ENCODE data around the gene MYO5B. TPM values are rescaled to one million over a fixed set of nuclear protein-coding genes. Genes with fewer than 3 reads are reported as not detected.

The MYO5B gene
- total RNA-seq, 2 experiments from 2014 or later, result not detected

GRCh38 chr18:50196261-50196660 lies 1.3 kb upstream of the MYO5B start:
- H3K4me3 Mint-ChIP-seq, result no peak overlapping the region
- H3K27me3 Mint-ChIP-seq, result peaks cover 70% of the 10 kb centered on the region
- H3K36me3 Mint-ChIP-seq, result no peaks in the 10 kb centered on the region
- H3K27ac Mint-ChIP-seq, result no peak overlapping the region
- ATAC-seq (ENCODE audit: low read depth) (no peak), DNase-seq (no peak)
- POLR2A ChIA-PET, result no interaction called here
- peaks cover 2% of the 10 kb centered on the region for H3K9me3 Mint-ChIP-seq
- peaks cover 6% of the 10 kb centered on the region for H3K4me1 Mint-ChIP-seq

- peaks cover 6% of the 10 kb centered on the region for H3K4me1 Mint-ChIP-seq
- no peaks in the 10 kb centered on the region for H3K36me3 Mint-ChIP-seq
- no peak overlapping the region for H3K27ac Mint-ChIP-seq
- DNase-seq, result no peak
- POLR2A ChIA-PET, result no interaction called here
- H3K27me3 Mint-ChIP-seq, result peaks cover 71% of the 10 kb centered on the region
- no peak for ATAC-seq (ENCODE audit: low read depth)
- H3K9me3 Mint-ChIP-seq, result no peaks in the 10 kb centered on the region
- peak overlapping the region; percentile 50 for H3K4me3 Mint-ChIP-seq
Observed at GRCh38 chr18:50195689-50196088, 742 bp upstream of the MYO5B start.

- POLR2A ChIA-PET, result no interaction called here
- Mint-ChIP-seq H3K27me3 (peaks cover 75% of the 10 kb centered on the region), H3K27ac (no peak overlapping the region), H3K9me3 (no peaks in the 10 kb centered on the region), H3K4me3 (no peak overlapping the region), H3K4me1 (peaks cover 6% of the 10 kb centered on the region), H3K36me3 (no peaks in the 10 kb centered on the region)
- no peak for ATAC-seq (ENCODE audit: low read depth)
- peak; percentile 32 for DNase-seq
Observed at GRCh38 chr18:50193796-50194630, 934 bp downstream of the MYO5B start.

GRCh38 chr18:50192995-50193795 lies 1.8 kb downstream of the MYO5B start:
- no peaks in the 10 kb centered on the region for H3K36me3 Mint-ChIP-seq
- H3K9me3 Mint-ChIP-seq, result no peaks in the 10 kb centered on the region
- H3K27ac Mint-ChIP-seq, result no peak overlapping the region
- POLR2A ChIA-PET, result no interaction called here
- H3K27me3 Mint-ChIP-seq, result peaks cover 68% of the 10 kb centered on the region
- DNase-seq (no peak), ATAC-seq (ENCODE audit: low read depth) (no peak)
- no peak overlapping the region for H3K4me3 Mint-ChIP-seq
- H3K4me1 Mint-ChIP-seq, result peaks cover 4% of the 10 kb centered on the region

- peaks cover 59% of the 10 kb centered on the region for H3K27me3 Mint-ChIP-seq
- H3K27ac Mint-ChIP-seq, result no peak overlapping the region
- ATAC-seq (ENCODE audit: low read depth), result no peak
- H3K4me3 Mint-ChIP-seq, result no peak overlapping the region
- H3K36me3 Mint-ChIP-seq, result no peaks in the 10 kb centered on the region
- no peaks in the 10 kb centered on the region for H3K9me3 Mint-ChIP-seq
- POLR2A ChIA-PET, result no interaction called here
- no peak for DNase-seq
- H3K4me1 Mint-ChIP-seq, result peaks cover 4% of the 10 kb centered on the region
Observed at GRCh38 chr18:50190926-50191325, 4.0 kb downstream of the MYO5B start.

- Mint-ChIP-seq H3K36me3 (no peaks in the 10 kb centered on the region), H3K27ac (no peak overlapping the region), H3K9me3 (no peaks in the 10 kb centered on the region), H3K27me3 (peaks cover 52% of the 10 kb centered on the region), H3K4me1 (peaks cover 1% of the 10 kb centered on the region), H3K4me3 (no peak overlapping the region)
- ATAC-seq (ENCODE audit: low read depth), result no peak
- no peak for DNase-seq
- POLR2A ChIA-PET, result no interaction called here
Observed at GRCh38 chr18:50190236-50190635, 4.7 kb downstream of the MYO5B start.

- Mint-ChIP-seq H3K36me3 (no peaks in the 10 kb centered on the region), H3K4me1 (peaks cover 1% of the 10 kb centered on the region), H3K4me3 (no peak overlapping the region), H3K27me3 (peaks cover 53% of the 10 kb centered on the region), H3K9me3 (no peaks in the 10 kb centered on the region), H3K27ac (no peak overlapping the region)
- POLR2A ChIA-PET, result no interaction called here
- ATAC-seq (ENCODE audit: low read depth) (no peak), DNase-seq (no peak)
Observed at GRCh38 chr18:50189160-50189559, 5.8 kb downstream of the MYO5B start.

GRCh38 chr18:50188652-50189051 lies 6.3 kb downstream of the MYO5B start:
- Mint-ChIP-seq H3K9me3 (no peaks in the 10 kb centered on the region), H3K4me3 (no peak overlapping the region), H3K36me3 (no peaks in the 10 kb centered on the region), H3K27ac (no peak overlapping the region), H3K27me3 (peaks cover 52% of the 10 kb centered on the region), H3K4me1 (no peaks in the 10 kb centered on the region)
- DNase-seq, result no peak
- no peak for ATAC-seq (ENCODE audit: low read depth)
- POLR2A ChIA-PET, result no interaction called here

GRCh38 chr18:50187659-50188058 lies 7.3 kb downstream of the MYO5B start:
- POLR2A ChIA-PET, result no interaction called here
- peaks cover 42% of the 10 kb centered on the region for H3K27me3 Mint-ChIP-seq
- no peaks in the 10 kb centered on the region for H3K4me1 Mint-ChIP-seq
- no peak overlapping the region for H3K27ac Mint-ChIP-seq
- H3K9me3 Mint-ChIP-seq, result no peaks in the 10 kb centered on the region
- H3K4me3 Mint-ChIP-seq, result no peak overlapping the region
- DNase-seq (no peak), ATAC-seq (ENCODE audit: low read depth) (no peak)
- no peaks in the 10 kb centered on the region for H3K36me3 Mint-ChIP-seq

GRCh38 chr18:50186385-50186784 lies 8.6 kb downstream of the MYO5B start:
- Mint-ChIP-seq H3K36me3 (no peaks in the 10 kb centered on the region), H3K27ac (no peak overlapping the region), H3K9me3 (no peaks in the 10 kb centered on the region), H3K4me3 (no peak overlapping the region), H3K4me1 (no peaks in the 10 kb centered on the region), H3K27me3 (peaks cover 36% of the 10 kb centered on the region)
- POLR2A ChIA-PET, result no interaction called here
- DNase-seq (no peak), ATAC-seq (ENCODE audit: low read depth) (no peak)

GRCh38 chr18:50183556-50183955 lies 11.4 kb downstream of the MYO5B start:
- no peaks in the 10 kb centered on the region for H3K4me1 Mint-ChIP-seq
- ATAC-seq (ENCODE audit: low read depth), result no peak
- no peak overlapping the region for H3K27ac Mint-ChIP-seq
- peaks cover 20% of the 10 kb centered on the region for H3K27me3 Mint-ChIP-seq
- no peaks in the 10 kb centered on the region for H3K36me3 Mint-ChIP-seq
- H3K4me3 Mint-ChIP-seq, result no peak overlapping the region
- POLR2A ChIA-PET, result no interaction called here
- H3K9me3 Mint-ChIP-seq, result no peaks in the 10 kb centered on the region
- no peak for DNase-seq

- POLR2A ChIA-PET, result no interaction called here
- Mint-ChIP-seq H3K27ac (no peak overlapping the region), H3K4me1 (no peaks in the 10 kb centered on the region), H3K27me3 (peaks cover 28% of the 10 kb centered on the region), H3K9me3 (no peaks in the 10 kb centered on the region), H3K4me3 (no peak overlapping the region), H3K36me3 (no peaks in the 10 kb centered on the region)
- ATAC-seq (ENCODE audit: low read depth) (no peak), DNase-seq (no peak)
Observed at GRCh38 chr18:50182511-50182910, 12.4 kb downstream of the MYO5B start.

GRCh38 chr18:50181590-50181989 lies 13.4 kb downstream of the MYO5B start:
- DNase-seq (no peak), ATAC-seq (ENCODE audit: low read depth) (no peak)
- POLR2A ChIA-PET, result no interaction called here
- Mint-ChIP-seq H3K27ac (no peak overlapping the region), H3K4me3 (no peak overlapping the region), H3K27me3 (peaks cover 26% of the 10 kb centered on the region), H3K4me1 (no peaks in the 10 kb centered on the region), H3K9me3 (no peaks in the 10 kb centered on the region), H3K36me3 (no peaks in the 10 kb centered on the region)

- H3K36me3 Mint-ChIP-seq, result no peaks in the 10 kb centered on the region
- H3K4me1 Mint-ChIP-seq, result no peaks in the 10 kb centered on the region
- POLR2A ChIA-PET, result no interaction called here
- H3K27me3 Mint-ChIP-seq, result peaks cover 34% of the 10 kb centered on the region
- no peaks in the 10 kb centered on the region for H3K9me3 Mint-ChIP-seq
- no peak overlapping the region for H3K27ac Mint-ChIP-seq
- ATAC-seq (ENCODE audit: low read depth) (no peak), DNase-seq (no peak)
- no peak overlapping the region for H3K4me3 Mint-ChIP-seq
Observed at GRCh38 chr18:50179465-50179864, 15.5 kb downstream of the MYO5B start.

Data from activated naive CD8-positive, alpha-beta T cell treated with anti-CD3 and anti-CD28 coated beads, Interleukin-2, amount 10 ng/mL, durations not matched to agents 7 days and 5 days (primary cell).